Stimulated activated memory B cell treated with anti-CD40 and anti-IgM and Interleukin-4, amounts not matched to agents 10 μg/mL and 1 μg/mL and 100 μg/mL, for 72 hours (primary cell): ENCODE measurements around the gene KMT5B.

Experiments used
- ATAC-seq: fragments of 150-1000 bp; cut with Tn5 transposase; 2 replicates; pipeline ENCODE4 v1.10.0; 2021
- H3K27ac Mint-ChIP-seq: one replicate; pipeline ENCODE4 v1.8.0; 2022; ENCODE audit warnings: mild to moderate bottlenecking, mixed read lengths
- H3K27me3 Mint-ChIP-seq: one replicate; pipeline ENCODE4 v1.8.0; 2022; ENCODE audit warnings: mixed read lengths
- H3K36me3 Mint-ChIP-seq: one replicate; pipeline ENCODE4 v1.8.0; 2022; ENCODE audit warnings: mixed read lengths
- H3K4me1 Mint-ChIP-seq: one replicate; pipeline ENCODE4 v1.8.0; 2022; ENCODE audit warnings: mixed read lengths
- H3K4me3 Mint-ChIP-seq: one replicate; pipeline ENCODE4 v1.8.0; 2022; ENCODE audit warnings: mild to moderate bottlenecking, moderate library complexity, mixed read lengths
- H3K9me3 Mint-ChIP-seq: one replicate; pipeline ENCODE4 v1.8.0; 2022; ENCODE audit warnings: mixed read lengths

Gene KMT5B

GRCh38 chr11:68173926-68174325 is 39.2 kb downstream of the KMT5B start:
- Mint-ChIP-seq H3K27me3 (no peaks in the 10 kb centered on the region), H3K27ac (no peak overlapping the region), H3K4me1 (no peaks in the 10 kb centered on the region), H3K4me3 (no peak overlapping the region), H3K36me3 (peaks cover 51% of the 10 kb centered on the region), H3K9me3 (no peaks in the 10 kb centered on the region)
- no peak for ATAC-seq

GRCh38 chr11:68169442-68169841 is 43.7 kb downstream of the KMT5B start:
- H3K4me3 Mint-ChIP-seq, result no peak overlapping the region
- peaks cover 47% of the 10 kb centered on the region for H3K36me3 Mint-ChIP-seq
- no peak overlapping the region for H3K27ac Mint-ChIP-seq
- no peaks in the 10 kb centered on the region for H3K27me3 Mint-ChIP-seq
- H3K4me1 Mint-ChIP-seq, result no peaks in the 10 kb centered on the region
- no peaks in the 10 kb centered on the region for H3K9me3 Mint-ChIP-seq
- no peak for ATAC-seq

GRCh38 chr11:68168694-68169093 is 44.4 kb downstream of the KMT5B start:
- no peaks in the 10 kb centered on the region for H3K9me3 Mint-ChIP-seq
- H3K27ac Mint-ChIP-seq, result no peak overlapping the region
- no peak for ATAC-seq
- H3K4me1 Mint-ChIP-seq, result peaks cover 5% of the 10 kb centered on the region
- H3K27me3 Mint-ChIP-seq, result no peaks in the 10 kb centered on the region
- H3K36me3 Mint-ChIP-seq, result peaks cover 46% of the 10 kb centered on the region
- no peak overlapping the region for H3K4me3 Mint-ChIP-seq

- ATAC-seq, result no peak
- peaks cover 49% of the 10 kb centered on the region for H3K36me3 Mint-ChIP-seq
Observed at GRCh38 chr11:68167474-68167873, 45.6 kb downstream of the KMT5B start.

GRCh38 chr11:68166969-68167368 is 46.1 kb downstream of the KMT5B start:
- H3K4me3 Mint-ChIP-seq, result no peak overlapping the region
- no peaks in the 10 kb centered on the region for H3K27me3 Mint-ChIP-seq
- no peak for ATAC-seq
- H3K27ac Mint-ChIP-seq, result no peak overlapping the region
- peaks cover 5% of the 10 kb centered on the region for H3K4me1 Mint-ChIP-seq
- no peaks in the 10 kb centered on the region for H3K9me3 Mint-ChIP-seq
- peaks cover 54% of the 10 kb centered on the region for H3K36me3 Mint-ChIP-seq

More at GRCh38 chr11:68167474-68167873, 45.6 kb downstream of the KMT5B start:
- no peak overlapping the region for H3K27ac Mint-ChIP-seq
- no peak overlapping the region for H3K4me3 Mint-ChIP-seq
- no peaks in the 10 kb centered on the region for H3K9me3 Mint-ChIP-seq
- H3K4me1 Mint-ChIP-seq, result peaks cover 5% of the 10 kb centered on the region
- H3K27me3 Mint-ChIP-seq, result no peaks in the 10 kb centered on the region

- Mint-ChIP-seq H3K27ac (no peak overlapping the region), H3K27me3 (no peaks in the 10 kb centered on the region), H3K9me3 (no peaks in the 10 kb centered on the region), H3K4me1 (peaks cover 5% of the 10 kb centered on the region), H3K36me3 (peaks cover 55% of the 10 kb centered on the region), H3K4me3 (no peak overlapping the region)
- no peak for ATAC-seq
Observed at GRCh38 chr11:68165601-68166000, 47.5 kb downstream of the KMT5B start.

GRCh38 chr11:68164437-68164836 is 48.7 kb downstream of the KMT5B start:
- Mint-ChIP-seq H3K36me3 (peaks cover 53% of the 10 kb centered on the region), H3K4me3 (no peak overlapping the region), H3K9me3 (no peaks in the 10 kb centered on the region), H3K27me3 (no peaks in the 10 kb centered on the region), H3K27ac (no peak overlapping the region), H3K4me1 (peaks cover 5% of the 10 kb centered on the region)
- no peak for ATAC-seq

GRCh38 chr11:68163691-68164090 is 49.4 kb downstream of the KMT5B start:
- Mint-ChIP-seq H3K9me3 (no peaks in the 10 kb centered on the region), H3K4me3 (no peak overlapping the region), H3K27ac (no peak overlapping the region), H3K36me3 (peaks cover 56% of the 10 kb centered on the region), H3K4me1 (peaks cover 5% of the 10 kb centered on the region), H3K27me3 (no peaks in the 10 kb centered on the region)
- ATAC-seq, result no peak

GRCh38 chr11:68160100-68160695 is 52.9 kb downstream of the KMT5B start:
- ATAC-seq, result no peak

GRCh38 chr11:68159665-68160064 is 53.4 kb downstream of the KMT5B start:
- Mint-ChIP-seq H3K4me3 (no peak overlapping the region), H3K4me1 (peaks cover 5% of the 10 kb centered on the region), H3K27ac (no peak overlapping the region), H3K27me3 (no peaks in the 10 kb centered on the region), H3K36me3 (peaks cover 57% of the 10 kb centered on the region), H3K9me3 (no peaks in the 10 kb centered on the region)
- no peak for ATAC-seq

More at GRCh38 chr11:68160100-68160695, 52.9 kb downstream of the KMT5B start:
- no peak overlapping the region for H3K27ac Mint-ChIP-seq
- peaks cover 57% of the 10 kb centered on the region for H3K36me3 Mint-ChIP-seq
- no peaks in the 10 kb centered on the region for H3K9me3 Mint-ChIP-seq
- no peaks in the 10 kb centered on the region for H3K27me3 Mint-ChIP-seq
- H3K4me1 Mint-ChIP-seq, result peaks cover 5% of the 10 kb centered on the region
- H3K4me3 Mint-ChIP-seq, result no peak overlapping the region

- no peaks in the 10 kb centered on the region for H3K9me3 Mint-ChIP-seq
- no peak for ATAC-seq
Observed at GRCh38 chr11:68159161-68159560, 53.9 kb downstream of the KMT5B start.

GRCh38 chr11:68158580-68158979 is 54.5 kb downstream of the KMT5B start:
- H3K9me3 Mint-ChIP-seq, result no peaks in the 10 kb centered on the region

More at GRCh38 chr11:68159161-68159560, 53.9 kb downstream of the KMT5B start:
- Mint-ChIP-seq H3K4me3 (no peak overlapping the region), H3K27me3 (no peaks in the 10 kb centered on the region), H3K27ac (no peak overlapping the region), H3K4me1 (peaks cover 2% of the 10 kb centered on the region), H3K36me3 (peaks cover 54% of the 10 kb centered on the region)

GRCh38 chr11:68153742-68154141 is 59.4 kb downstream of the KMT5B start:
- no peaks in the 10 kb centered on the region for H3K27me3 Mint-ChIP-seq
- no peaks in the 10 kb centered on the region for H3K4me1 Mint-ChIP-seq
- ATAC-seq, result no peak
- H3K4me3 Mint-ChIP-seq, result no peak overlapping the region
- no peak overlapping the region for H3K27ac Mint-ChIP-seq
- H3K9me3 Mint-ChIP-seq, result no peaks in the 10 kb centered on the region
- H3K36me3 Mint-ChIP-seq, result peaks cover 16% of the 10 kb centered on the region

More at GRCh38 chr11:68158580-68158979, 54.5 kb downstream of the KMT5B start:
- H3K27ac Mint-ChIP-seq, result no peak overlapping the region
- no peaks in the 10 kb centered on the region for H3K27me3 Mint-ChIP-seq
- no peak for ATAC-seq
- no peak overlapping the region for H3K4me3 Mint-ChIP-seq
- peaks cover 50% of the 10 kb centered on the region for H3K36me3 Mint-ChIP-seq
- H3K4me1 Mint-ChIP-seq, result no peaks in the 10 kb centered on the region

GRCh38 chr11:68150037-68150436 is 63.1 kb downstream of the KMT5B start:
- Mint-ChIP-seq H3K4me3 (no peak overlapping the region), H3K27me3 (peaks cover 18% of the 10 kb centered on the region), H3K36me3 (no peaks in the 10 kb centered on the region), H3K4me1 (no peaks in the 10 kb centered on the region), H3K27ac (no peak overlapping the region), H3K9me3 (no peaks in the 10 kb centered on the region)
- ATAC-seq, result no peak

- Mint-ChIP-seq H3K36me3 (no peaks in the 10 kb centered on the region), H3K4me1 (no peaks in the 10 kb centered on the region), H3K27ac (no peak overlapping the region), H3K4me3 (no peak overlapping the region), H3K27me3 (peaks cover 22% of the 10 kb centered on the region), H3K9me3 (no peaks in the 10 kb centered on the region)
- ATAC-seq, result no peak
Observed at GRCh38 chr11:68149417-68149816, 63.7 kb downstream of the KMT5B start.

GRCh38 chr11:68148879-68149278 is 64.2 kb downstream of the KMT5B start:
- no peak overlapping the region for H3K27ac Mint-ChIP-seq
- ATAC-seq, result no peak
- H3K36me3 Mint-ChIP-seq, result no peaks in the 10 kb centered on the region
- H3K27me3 Mint-ChIP-seq, result peaks cover 22% of the 10 kb centered on the region
- H3K4me1 Mint-ChIP-seq, result no peaks in the 10 kb centered on the region
- H3K9me3 Mint-ChIP-seq, result no peaks in the 10 kb centered on the region
- no peak overlapping the region for H3K4me3 Mint-ChIP-seq
